GM19099 (cell line): ENCODE results near the gene GUK1.

ENCODE experiments used
- POLR2A ChIP-seq: IDR thresholded peaks from 3 replicates; pipeline ENCODE4 v1.6.1; 2011; ENCODE audit warnings: low read depth; ENCODE audit not compliant: insufficient read length; ENCODE audit errors: extremely low read depth

Gene GUK1

GRCh38 chr1:228100822-228101613 is 39.1 kb upstream of the GUK1 start:
- no peak for TF ChIP-seq POLR2A

- no peak for TF ChIP-seq POLR2A
Observed at GRCh38 chr1:228101614-228101993, 38.5 kb upstream of the GUK1 start.

- TF ChIP-seq POLR2A, result no peak
Observed at GRCh38 chr1:228101994-228102790, 37.9 kb upstream of the GUK1 start.

- TF ChIP-seq POLR2A, result peak; percentile 42
Observed at GRCh38 chr1:228102791-228103620, 37.1 kb upstream of the GUK1 start, which contains the start of gene C1orf35. TSS of gene C1orf35 (minus strand) at chr1:228103325. CDS start at chr1:228103227, 98 bp downstream.

GRCh38 chr1:228104526-228105269 is 35.4 kb upstream of the GUK1 start:
- TF ChIP-seq POLR2A, result no peak

- no peak for TF ChIP-seq POLR2A
Observed at GRCh38 chr1:228105270-228105995, 34.6 kb upstream of the GUK1 start.

- TF ChIP-seq POLR2A, result no peak
Observed at GRCh38 chr1:228105996-228106799, 33.9 kb upstream of the GUK1 start.

GRCh38 chr1:228106800-228107054 is 33.4 kb upstream of the GUK1 start:
- TF ChIP-seq POLR2A, result no peak

GRCh38 chr1:228107636-228108035 is 32.4 kb upstream of the GUK1 start:
- no peak for TF ChIP-seq POLR2A

- TF ChIP-seq POLR2A, result no peak
Observed at GRCh38 chr1:228108055-228108690, 31.9 kb upstream of the GUK1 start.

- no peak for TF ChIP-seq POLR2A
Observed at GRCh38 chr1:228108742-228109072, 31.4 kb upstream of the GUK1 start.

- peak; percentile 92 for TF ChIP-seq POLR2A
Observed at GRCh38 chr1:228109073-228109961, 30.8 kb upstream of the GUK1 start, which contains the start of gene MRPL55. TSS of gene MRPL55 (minus strand) at chr1:228109299. CDS start at chr1:228108260, 1,039 bp downstream.
